GM19193 (cell line): ENCODE results near the gene KRT14.

Source experiments
- POLR2A ChIP-seq: IDR thresholded peaks from 4 replicates; pipeline ENCODE4 v1.6.1; 2011; ENCODE audit not compliant: insufficient read depth, insufficient read length; ENCODE audit errors: extremely low read depth

Gene KRT14

DNA sequence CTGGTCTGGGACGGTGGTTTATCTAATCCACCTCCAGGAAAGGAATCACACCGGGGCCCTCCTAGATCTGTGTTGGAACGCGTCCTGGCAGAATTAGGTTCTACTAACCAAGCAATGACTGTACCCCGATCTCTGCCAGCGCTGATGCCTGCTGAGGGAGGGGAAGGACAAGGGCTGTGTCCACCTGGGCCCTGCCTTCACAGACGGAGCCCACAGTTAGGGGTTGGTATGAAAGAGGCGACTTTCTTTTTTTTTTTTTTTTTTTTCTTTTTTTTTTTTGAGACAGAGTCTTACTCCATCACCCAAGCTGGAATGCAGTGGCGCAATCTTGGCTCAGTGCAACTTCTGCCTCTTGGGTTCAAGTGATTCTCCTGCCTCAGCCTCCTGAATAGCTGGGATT is 48.7 kb downstream of the KRT14 start:
- TF ChIP-seq POLR2A, result no peak

- TF ChIP-seq POLR2A, result no peak
These were observed 49.1 kb downstream of the KRT14 start for GRCh38 chr17:41537614-41537954.

DNA sequence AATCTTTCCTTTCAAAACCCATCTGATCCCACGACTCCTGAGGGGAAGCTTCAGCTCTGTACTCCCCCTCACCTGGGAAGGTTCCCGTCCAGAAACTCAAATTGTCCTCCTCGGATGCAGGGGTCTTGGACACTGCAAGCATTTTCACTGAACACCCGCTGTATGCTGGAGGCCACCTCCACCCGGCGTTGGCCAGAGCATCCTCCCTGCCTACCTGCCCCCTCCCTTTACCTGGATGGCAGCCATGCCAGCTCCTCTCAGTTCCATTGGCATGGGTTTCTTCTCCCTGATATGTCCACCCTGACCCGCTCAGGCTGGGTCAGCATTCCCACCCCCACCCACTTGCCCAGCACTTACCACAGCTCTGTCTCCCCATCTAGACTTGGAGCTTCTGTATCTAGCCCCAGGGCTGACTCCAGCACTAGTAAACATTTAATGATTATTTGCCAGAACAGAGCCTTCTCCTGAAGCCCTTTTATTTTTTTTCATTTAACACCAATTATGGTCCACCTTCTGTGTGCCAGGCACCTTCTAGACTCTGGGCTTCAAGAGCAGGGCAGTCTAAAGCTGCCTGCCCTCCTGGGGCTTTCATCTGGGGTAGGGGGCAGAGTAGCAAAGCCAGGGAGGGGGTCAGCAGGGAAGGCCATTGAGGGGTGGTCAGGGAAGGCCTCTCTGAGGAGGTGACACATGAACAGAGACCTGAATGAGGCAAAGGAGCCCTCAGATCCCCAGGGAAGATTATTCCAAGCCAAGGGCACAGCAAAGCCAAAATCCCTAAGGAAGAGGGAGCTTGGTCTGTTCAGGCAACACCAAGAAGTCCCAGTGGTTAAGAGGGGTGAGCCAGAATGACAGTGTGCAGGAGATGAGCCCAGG is 49.7 kb downstream of the KRT14 start:
- no peak for TF ChIP-seq POLR2A

GRCh38 chr17:41535764-41536481 is 50.8 kb downstream of the KRT14 start:
- TF ChIP-seq POLR2A, result no peak

GRCh38 chr17:41534899-41535546 is 51.7 kb downstream of the KRT14 start:
- no peak for TF ChIP-seq POLR2A

DNA sequence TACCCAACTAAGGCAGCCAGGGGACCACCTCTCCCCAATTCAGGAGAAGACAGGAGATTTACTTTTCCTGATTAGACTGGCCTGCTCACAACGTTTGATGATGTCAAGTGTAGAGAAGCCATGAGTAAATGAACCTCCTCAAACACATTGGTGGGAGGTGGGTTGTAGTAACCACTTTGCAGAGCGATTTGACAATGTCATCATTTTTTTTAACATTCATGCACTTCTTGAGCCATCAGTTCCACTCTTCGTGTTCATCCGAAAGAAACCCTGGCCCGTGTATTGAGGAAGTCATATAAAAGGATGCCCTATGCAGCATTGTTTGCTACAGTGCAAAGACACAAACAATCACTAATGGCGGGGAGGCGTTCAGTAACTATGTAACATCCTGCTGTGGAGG is 53.1 kb downstream of the KRT14 start:
- TF ChIP-seq POLR2A, result no peak

DNA sequence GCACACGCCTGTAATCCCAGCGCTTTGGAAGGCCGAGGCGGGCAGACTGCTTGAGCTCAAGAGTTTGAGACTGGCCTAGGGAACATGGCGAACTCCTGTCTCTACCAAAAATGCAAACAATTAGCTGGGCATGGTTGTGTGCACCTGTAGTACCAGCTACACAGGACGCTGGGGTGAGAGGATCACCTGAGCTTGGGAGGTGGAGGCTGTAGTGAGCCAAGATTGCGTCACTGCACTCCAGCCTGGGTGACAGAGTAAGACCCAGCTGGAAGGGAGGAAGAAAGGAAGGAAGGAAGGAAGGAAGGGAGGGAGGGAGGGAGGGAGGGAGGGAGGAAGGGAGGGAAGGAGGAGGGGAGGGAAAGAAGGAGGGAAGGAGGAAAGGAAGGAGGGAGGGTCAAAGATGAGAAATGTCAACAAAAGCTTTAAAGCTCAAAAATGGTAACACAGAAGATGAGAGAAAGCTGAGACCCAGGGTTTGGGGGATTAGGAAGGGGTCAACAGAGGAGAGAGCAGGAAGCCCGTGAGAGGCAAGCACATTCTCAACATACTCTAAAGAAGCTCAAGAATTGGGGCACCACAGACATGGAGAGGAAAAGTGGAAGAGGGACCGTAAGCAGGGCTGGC is 53.6 kb downstream of the KRT14 start:
- no peak for TF ChIP-seq POLR2A
